Measurements from ENCODE around the gene MAP1S. TPM values are rescaled to one million over a fixed set of nuclear protein-coding genes. Genes with fewer than 3 reads are reported as not detected.
A peak's percentile ranks its signal among the peaks of the same experiment; 100 is the strongest.

MAP1S gene
- total RNA-seq, 2 donors from 2014 or later = 48.1 to 57.1 TPM

DNA sequence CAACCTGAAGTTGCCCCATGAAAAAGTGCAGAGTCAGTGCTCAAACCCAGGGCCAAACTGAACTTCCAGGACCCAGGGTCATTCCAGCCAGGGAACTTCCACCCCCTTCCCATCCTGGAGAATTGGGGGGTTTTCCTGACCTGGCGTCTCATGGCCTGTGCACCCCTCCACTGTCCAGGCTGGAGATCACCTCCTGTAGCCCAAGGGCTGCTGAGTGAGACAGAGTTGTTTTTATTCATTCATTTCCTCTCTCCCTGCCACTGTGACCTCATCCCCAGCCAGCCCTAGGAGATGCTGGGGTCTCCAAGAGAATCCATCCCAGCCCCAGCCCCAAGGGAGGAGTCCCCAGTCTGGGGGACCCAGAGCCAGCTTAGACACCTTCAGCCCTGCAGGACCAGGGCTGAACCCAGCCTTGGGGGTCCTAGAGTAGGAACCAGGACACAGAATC, 36.2 kb downstream of the MAP1S start:
- H3K27me3 ChIP-seq = no peaks in the 10 kb centered on the region
- DNase-seq = no peak
- no peaks in the 10 kb centered on the region for H3K9me3 ChIP-seq
- H3K36me3 ChIP-seq = no peaks in the 10 kb centered on the region
- intact Hi-C loops (cut with DNase I) = no loop called here
- H3K4me3 ChIP-seq = no peak overlapping the region
- H3K4me1 ChIP-seq = no peaks in the 10 kb centered on the region
- H3K9ac ChIP-seq (ENCODE audit: low read depth in 2 of 2, low read length in 2 of 2) = no peak overlapping the region
- H3K27ac ChIP-seq = no peak overlapping the region
- TF ChIP-seq, protein P1, sequence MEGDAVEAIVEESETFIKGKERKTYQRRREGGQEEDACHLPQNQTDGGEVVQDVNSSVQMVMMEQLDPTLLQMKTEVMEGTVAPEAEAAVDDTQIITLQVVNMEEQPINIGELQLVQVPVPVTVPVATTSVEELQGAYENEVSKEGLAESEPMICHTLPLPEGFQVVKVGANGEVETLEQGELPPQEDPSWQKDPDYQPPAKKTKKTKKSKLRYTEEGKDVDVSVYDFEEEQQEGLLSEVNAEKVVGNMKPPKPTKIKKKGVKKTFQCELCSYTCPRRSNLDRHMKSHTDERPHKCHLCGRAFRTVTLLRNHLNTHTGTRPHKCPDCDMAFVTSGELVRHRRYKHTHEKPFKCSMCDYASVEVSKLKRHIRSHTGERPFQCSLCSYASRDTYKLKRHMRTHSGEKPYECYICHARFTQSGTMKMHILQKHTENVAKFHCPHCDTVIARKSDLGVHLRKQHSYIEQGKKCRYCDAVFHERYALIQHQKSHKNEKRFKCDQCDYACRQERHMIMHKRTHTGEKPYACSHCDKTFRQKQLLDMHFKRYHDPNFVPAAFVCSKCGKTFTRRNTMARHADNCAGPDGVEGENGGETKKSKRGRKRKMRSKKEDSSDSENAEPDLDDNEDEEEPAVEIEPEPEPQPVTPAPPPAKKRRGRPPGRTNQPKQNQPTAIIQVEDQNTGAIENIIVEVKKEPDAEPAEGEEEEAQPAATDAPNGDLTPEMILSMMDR (IDR thresholded peaks at IDR 0.05) = no peak

DNA sequence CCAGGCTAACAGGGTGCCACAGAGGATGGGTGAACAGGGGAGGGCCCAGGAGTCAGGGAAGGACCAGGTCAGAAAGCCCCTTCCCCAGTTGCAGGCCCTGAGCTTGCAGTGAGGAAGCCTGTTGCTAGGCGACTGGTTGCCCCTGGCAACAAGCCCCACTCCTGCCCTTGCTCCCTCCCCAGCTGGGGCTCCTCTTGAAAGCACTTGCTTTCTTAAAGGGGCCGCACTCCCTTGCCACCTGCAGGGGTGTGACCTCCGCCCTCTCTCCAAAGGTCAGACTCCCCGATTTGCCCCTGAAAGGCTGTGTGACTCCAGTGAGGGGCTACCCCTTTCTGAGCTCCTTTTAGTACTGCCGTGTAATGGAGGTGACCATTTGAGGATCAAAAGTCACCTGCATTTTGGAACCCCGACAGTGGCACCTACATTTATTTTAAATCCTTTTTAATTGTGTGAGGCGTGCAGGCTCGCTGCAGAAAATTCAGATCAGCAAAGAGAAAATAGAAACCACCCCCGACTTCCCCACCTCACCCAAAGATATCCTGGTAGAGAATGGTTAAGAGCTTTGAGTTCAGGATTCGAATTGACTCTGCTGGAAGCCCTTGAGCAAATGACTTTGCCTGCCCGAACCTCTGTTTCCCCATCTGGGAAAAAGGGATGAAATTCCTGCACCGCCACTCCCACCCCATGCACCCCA, 36.8 kb downstream of the MAP1S start:
- H3K27ac ChIP-seq = no peak overlapping the region
- no peaks in the 10 kb centered on the region for H3K27me3 ChIP-seq
- H3K36me3 ChIP-seq = no peaks in the 10 kb centered on the region
- peak; percentile 42 for DNase-seq
- no peak overlapping the region for H3K9ac ChIP-seq (ENCODE audit: low read depth in 2 of 2, low read length in 2 of 2)
- TF ChIP-seq, protein P1 (IDR thresholded peaks at IDR 0.05) = no peak
- intact Hi-C loops (cut with DNase I) = no loop called here
- no peak overlapping the region for H3K4me3 ChIP-seq
- no peaks in the 10 kb centered on the region for H3K9me3 ChIP-seq
- H3K4me1 ChIP-seq = no peaks in the 10 kb centered on the region

DNA sequence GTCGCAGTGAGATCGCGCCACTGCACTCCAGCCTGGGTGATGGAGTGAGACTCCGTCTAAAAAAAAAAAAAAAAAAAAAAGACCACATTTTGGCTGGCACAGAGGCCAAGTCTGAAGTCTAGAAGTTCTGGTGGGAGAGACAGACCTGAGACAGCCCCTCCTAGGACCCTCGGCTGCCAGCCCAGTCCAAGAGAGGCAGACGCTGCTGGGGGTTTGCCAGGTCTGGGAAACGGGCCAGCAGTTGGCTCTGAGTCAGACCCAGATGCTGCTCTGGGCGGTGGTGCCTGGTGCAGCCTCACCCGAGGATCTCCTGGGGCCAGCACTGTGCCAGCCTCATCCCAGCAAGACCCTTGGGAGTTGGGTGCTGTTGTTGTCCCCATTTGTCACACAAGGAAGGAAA, 37.8 kb downstream of the MAP1S start:
- H3K27me3 ChIP-seq = no peaks in the 10 kb centered on the region
- intact Hi-C loops (cut with DNase I) = no loop called here
- TF ChIP-seq, protein P1 (IDR thresholded peaks at IDR 0.05) = no peak
- H3K4me1 ChIP-seq = no peaks in the 10 kb centered on the region
- H3K36me3 ChIP-seq = no peaks in the 10 kb centered on the region
- H3K27ac ChIP-seq = no peak overlapping the region
- peak; percentile 74 for DNase-seq
- no peak overlapping the region for H3K4me3 ChIP-seq
- no peak overlapping the region for H3K9ac ChIP-seq (ENCODE audit: low read depth in 2 of 2, low read length in 2 of 2)
- no peaks in the 10 kb centered on the region for H3K9me3 ChIP-seq

DNA sequence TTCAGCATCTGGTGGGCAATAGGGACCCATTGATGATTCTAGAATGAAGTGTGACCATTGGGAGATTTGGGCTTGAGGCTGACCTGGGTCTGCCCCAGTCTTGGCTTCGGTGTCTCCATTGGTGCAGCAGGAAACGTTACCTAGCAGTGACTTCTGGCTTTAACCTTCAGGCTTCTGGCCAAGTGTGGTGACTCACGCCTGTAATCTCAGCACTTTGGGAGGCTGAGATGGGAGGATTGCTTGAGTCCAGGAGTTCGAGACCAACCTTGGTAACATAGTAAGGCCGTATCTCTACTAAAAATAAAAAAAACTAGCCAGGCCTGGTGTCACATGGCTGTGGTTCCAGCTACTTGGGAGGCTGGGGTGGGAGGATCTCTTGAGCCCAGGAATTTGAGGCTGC, 39.2 kb downstream of the MAP1S start:
- H3K27ac ChIP-seq = no peak overlapping the region
- H3K27me3 ChIP-seq = no peaks in the 10 kb centered on the region
- H3K9ac ChIP-seq (ENCODE audit: low read depth in 2 of 2, low read length in 2 of 2) = no peak overlapping the region
- DNase-seq = no peak
- TF ChIP-seq, protein P1 (IDR thresholded peaks at IDR 0.05) = no peak
- H3K36me3 ChIP-seq = no peaks in the 10 kb centered on the region
- no peaks in the 10 kb centered on the region for H3K9me3 ChIP-seq
- no peaks in the 10 kb centered on the region for H3K4me1 ChIP-seq
- intact Hi-C loops (cut with DNase I) = no loop called here
- no peak overlapping the region for H3K4me3 ChIP-seq

DNA sequence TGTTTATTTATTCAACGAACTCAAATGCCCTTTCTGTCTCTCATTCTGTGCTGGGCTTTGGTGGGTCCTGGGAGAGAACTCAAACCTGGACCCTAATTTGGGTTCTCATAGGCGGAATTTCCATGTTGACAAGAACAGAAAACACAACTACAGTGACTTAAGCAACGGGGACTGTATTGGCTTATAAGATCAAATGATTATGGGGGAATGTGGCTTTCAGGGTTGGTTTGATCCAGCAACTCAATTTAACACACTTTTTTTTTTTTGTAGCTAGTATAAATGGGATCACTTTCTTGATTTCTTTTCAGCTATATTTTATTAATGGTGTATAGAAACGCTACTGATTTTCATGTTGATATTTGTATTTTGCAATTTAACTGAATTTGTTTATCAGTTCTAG, 41.9 kb downstream of the MAP1S start:
- H3K27ac ChIP-seq = no peak overlapping the region
- H3K9me3 ChIP-seq = no peaks in the 10 kb centered on the region
- TF ChIP-seq, protein P1 (IDR thresholded peaks at IDR 0.05) = no peak
- H3K4me3 ChIP-seq = no peak overlapping the region
- H3K9ac ChIP-seq (ENCODE audit: low read depth in 2 of 2, low read length in 2 of 2) = no peak overlapping the region
- H3K4me1 ChIP-seq = no peaks in the 10 kb centered on the region
- H3K27me3 ChIP-seq = no peaks in the 10 kb centered on the region
- intact Hi-C loops (cut with DNase I) = no loop called here
- DNase-seq = no peak
- H3K36me3 ChIP-seq = no peaks in the 10 kb centered on the region
